HG02763 (cell line): ENCODE data around the gene EIF4A3.
"Not testable (repeated sequence)": the region's sequence is repeated elsewhere in the genome, so short reads cannot be mapped to it uniquely, and the experiment has no call there.

Experiments
- ATAC-seq: cut with Tn5 transposase; IDR thresholded peaks from one replicate; pipeline ENCODE4 v1.9.1; 2021; ENCODE audit warnings: mild to moderate bottlenecking, moderate library complexity; ENCODE audit not compliant: unreplicated experiment

Gene EIF4A3

DNA sequence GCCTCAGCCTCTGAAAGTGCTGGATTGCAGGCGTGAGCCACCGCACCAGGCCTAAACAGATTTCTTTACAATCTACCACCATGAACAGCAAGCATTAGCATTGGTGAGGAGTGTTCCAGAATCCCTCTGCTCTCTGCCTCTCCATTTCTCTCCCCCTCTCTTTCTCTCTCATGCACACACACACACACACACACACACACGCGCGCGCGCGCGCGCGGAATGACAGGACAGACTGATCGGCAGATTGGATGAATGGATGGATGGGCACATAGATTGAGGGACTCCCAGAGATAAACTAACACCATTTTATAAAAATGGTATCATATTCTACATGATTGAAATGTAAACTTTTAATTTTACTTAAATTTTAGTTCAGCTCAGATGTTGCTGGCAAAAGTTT is 26.2 kb upstream of the EIF4A3 start:
- no peak for ATAC-seq

DNA sequence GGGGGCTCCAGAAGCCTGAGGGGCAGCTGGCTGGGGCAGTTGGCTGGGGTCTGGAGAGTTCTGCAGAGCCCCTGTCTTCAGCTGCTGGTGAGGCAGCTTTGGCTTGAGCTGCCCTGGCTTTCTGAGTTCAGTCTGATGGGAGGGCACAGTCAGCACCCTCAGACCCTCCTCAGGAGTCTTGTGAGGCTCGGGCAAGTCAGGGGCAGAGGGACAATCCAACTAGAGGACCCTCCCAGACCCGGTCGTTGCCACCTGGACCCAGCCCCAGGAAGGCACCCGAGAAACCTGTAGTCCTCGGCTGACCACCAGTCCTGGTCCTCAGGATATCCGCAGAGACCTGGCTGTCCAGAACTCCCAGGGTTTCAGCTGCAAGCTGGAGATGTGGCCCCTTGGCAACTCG is 24.8 kb upstream of the EIF4A3 start:
- ATAC-seq = no peak

DNA sequence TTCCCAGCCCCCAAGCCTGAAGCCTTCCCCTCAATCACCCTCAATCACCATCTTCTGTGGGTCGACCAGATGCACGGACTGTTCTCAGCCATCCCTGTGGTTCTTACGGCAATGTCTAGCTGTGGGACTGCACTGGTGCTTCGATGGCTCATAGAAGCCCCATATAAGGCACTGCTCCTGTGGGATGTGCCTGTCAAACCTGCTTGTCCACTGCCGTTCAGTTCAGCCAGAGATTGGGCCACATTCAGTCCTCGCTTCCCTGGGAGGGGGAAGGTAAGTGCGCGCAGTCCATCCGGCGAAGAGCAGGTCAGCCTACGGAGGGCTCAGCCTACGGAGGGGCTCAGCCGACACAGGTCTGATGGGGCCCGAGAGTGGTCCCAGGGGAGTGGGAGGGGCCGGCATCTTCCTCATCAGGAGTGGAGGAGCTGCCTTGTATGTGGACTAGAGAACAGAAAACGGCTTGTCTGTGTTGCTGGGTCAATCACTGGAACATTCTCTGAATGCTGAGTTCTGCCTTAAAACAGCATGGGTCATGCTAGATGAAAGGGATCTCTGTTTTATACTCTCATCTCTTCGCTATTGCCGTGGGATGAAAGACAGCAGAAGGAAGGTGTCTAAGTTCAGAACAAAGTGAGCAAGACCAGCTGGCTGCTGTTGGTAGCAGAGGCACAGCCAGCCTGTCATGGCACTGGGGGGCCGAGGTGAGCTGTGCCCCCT is 23.0 kb upstream of the EIF4A3 start, which contains the start of gene CARD14:
Gene CARD14 (plus strand): TSS at position 247 of the 717 bp plus-strand sequence. CDS start 11,409 bp downstream, outside the sequence.
- no peak for ATAC-seq

DNA sequence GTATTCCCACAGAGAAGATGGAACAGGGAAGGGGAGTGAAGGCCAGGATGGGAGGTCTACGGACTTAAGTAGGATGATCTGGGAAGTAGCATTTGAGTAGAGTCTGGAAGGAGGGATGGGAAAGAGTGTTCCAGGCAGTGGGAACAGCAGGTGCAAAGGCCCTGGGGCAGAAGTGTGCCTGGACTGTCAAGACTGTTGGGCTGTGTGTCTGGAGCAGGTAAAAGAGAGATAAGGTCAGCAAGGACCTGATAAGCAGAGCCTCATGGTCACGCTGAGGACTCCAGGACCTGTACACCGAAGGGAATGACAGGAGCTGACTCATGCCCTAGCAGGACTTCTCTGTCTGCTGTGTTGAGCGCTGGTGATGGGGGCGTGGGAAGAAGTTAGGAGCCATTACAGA is 22.2 kb upstream of the EIF4A3 start:
- ATAC-seq = no peak

DNA sequence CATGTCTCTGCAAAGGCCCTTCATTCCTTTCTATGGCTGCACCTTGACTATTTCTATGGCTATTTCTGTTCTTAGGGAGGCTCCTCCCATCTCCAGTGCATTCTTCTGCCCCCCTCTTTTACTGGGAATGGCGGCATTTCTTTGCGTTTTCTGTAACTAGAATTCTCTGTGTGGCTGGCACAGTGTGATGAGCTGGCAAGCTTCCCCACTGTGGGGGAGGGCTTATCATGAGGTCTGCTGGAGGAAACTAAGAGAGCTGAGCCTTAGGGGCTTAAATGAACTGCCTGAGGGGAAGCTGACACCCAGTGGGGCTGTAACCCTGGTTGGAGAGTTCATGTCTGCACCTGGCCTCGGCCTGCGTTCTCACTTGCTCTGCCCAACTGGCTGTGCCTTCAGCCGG is 21.4 kb upstream of the EIF4A3 start:
- no peak for ATAC-seq

DNA sequence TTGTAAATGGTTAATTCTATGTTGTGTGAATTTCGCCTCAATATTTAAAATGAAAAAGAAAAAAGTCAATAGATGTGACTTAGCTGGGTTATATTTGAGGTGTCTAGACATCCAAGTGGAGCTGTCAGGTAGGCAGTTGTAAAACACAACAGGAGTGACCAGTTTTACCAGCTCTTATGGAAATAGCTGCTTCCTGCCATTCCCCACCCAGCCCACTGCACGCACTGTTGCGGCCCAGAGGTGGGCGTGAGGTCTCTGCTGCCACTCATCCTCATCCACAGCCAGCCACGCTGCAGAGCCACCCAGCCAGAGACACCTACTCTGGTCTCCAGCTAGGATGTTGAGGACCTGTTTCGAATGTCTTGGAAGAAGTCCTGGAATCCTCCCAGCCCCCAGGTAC is 19.5 kb upstream of the EIF4A3 start:
- no peak for ATAC-seq

DNA sequence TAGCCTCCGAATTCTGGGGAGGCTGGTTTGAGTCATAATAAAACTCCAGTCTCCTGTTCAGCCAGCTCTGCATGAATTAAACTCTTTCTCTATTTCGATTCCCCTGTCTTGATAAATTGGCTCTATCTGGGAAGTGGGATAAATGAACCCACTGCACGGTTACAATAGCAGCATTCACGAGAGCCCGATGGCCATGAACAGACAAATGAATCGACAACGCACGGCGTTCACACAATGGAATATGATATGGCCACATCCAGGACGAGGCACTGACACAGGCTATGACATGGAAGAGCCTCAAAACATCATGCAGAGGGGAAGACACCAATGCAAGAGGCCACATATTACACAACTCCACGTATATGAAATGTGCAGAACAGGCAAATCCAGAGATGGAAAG is 17.3 kb upstream of the EIF4A3 start:
- ATAC-seq = no peak

DNA sequence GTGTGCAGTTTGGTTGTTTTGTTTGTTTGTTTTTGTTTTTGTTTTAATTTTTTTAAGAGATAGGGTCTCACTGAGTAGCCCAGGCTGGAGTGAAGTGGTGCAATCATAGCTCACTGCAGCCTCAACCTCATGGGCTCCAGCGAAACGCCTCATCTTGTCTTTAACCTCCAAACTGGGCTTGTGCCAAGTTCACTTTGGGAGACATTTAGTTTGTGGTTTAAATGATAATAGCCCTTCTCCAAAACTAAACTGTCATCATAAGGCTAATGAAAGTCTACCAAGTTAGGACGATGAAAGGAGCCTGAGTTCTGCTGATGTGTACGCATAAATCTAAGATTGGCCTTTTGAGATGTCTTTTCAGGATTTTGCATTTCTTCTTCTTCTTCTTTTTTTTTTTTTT is 16.4 kb upstream of the EIF4A3 start:
- no peak for ATAC-seq

DNA sequence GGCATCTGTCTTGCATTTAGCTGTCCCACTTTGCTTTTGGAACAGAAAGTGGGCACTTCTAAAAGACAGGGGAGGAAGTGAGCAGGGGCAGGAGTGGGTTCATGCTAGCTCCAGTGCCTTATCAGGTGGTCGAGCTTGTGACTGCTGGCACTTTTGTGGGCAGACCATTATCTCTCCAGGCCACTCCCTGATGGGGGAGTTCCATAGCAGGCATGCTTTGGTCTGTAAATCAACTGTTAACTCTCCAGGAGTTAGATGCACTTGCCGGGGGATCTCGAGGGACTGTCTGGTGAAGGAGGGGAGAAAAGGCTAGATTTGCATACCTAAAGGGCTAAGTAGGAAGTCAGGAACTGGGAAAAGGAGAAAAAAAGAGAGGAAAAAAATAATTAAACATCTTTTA is 13.6 kb upstream of the EIF4A3 start:
- ATAC-seq = no peak

DNA sequence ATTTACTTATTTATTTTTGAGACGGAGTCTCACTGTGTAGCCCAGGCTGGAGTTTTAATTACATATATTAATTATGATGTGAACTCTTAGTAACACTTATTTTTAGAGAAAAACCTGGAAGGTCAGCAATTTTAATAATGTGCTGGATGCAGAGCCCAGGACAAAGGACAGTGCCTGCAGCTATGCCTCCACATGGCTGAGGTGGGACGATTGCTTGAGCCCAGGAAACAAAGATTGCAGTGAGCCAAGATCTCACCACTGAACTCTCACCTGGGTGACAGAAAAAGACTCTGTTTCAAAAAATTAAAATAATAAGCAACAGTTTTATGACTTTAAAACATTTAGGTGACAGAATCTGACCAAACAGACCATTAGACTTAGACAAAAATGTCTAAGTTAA is 11.9 kb upstream of the EIF4A3 start:
- no peak for ATAC-seq

DNA sequence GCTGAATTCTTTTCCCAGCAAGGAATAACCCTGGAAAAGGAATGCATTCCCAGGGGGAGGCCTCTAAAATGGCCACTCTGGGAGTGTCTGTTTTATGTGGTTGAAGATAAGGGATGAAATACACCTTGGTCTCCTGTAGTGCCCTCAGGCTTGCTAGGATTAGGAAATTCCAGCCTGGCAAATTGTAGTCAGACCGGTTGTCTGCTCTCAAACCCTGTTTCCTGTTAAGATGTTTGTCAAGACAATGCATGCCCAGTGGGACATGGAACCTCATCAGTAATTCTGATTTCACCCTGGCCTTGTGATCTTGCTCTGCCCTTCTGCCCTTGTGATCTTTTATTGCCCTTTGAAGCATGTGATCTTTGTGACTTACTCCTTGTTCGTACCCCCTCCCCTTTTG is 8.7 kb upstream of the EIF4A3 start:
- not testable (repeated sequence) for ATAC-seq

DNA sequence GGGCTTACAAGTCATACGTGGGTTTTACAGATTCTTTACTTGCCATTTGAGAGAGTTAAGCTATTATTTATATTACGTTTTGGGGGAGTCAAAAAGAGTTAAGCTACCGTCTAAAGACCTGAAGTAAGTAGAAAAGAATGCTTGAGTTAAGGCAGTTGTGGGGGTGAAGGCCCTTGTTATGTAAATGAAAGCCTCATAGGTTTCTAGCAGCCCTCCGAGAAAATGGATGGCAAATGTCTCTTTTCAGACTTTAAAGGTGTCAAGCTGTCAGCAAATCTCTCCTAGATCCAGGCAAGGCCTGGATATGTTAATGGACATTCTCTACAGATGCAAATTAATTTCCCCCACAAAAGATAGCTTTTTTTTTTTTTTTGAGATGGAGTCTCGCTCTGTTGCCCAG is 7.2 kb upstream of the EIF4A3 start:
- ATAC-seq = no peak

DNA sequence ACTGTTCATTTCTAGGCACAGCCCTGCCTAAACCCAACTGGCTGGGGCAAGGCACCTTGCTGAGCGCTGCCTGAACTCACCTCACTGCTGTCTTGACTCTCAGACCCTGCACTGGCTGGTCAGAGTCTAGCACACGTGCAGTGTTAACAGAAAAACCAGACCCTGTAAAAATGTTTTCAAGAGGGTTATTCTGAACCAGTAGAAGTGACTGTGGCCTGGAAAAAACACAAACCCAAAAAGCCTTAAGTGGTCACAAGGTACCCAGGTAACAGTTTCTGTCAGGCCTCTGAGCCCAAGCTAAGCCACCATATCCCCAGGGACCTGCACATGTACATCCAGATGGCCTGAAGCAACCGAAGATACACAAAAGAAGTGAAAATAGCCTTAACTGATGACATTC is 6.1 kb upstream of the EIF4A3 start:
- ATAC-seq = peak; percentile 64

DNA sequence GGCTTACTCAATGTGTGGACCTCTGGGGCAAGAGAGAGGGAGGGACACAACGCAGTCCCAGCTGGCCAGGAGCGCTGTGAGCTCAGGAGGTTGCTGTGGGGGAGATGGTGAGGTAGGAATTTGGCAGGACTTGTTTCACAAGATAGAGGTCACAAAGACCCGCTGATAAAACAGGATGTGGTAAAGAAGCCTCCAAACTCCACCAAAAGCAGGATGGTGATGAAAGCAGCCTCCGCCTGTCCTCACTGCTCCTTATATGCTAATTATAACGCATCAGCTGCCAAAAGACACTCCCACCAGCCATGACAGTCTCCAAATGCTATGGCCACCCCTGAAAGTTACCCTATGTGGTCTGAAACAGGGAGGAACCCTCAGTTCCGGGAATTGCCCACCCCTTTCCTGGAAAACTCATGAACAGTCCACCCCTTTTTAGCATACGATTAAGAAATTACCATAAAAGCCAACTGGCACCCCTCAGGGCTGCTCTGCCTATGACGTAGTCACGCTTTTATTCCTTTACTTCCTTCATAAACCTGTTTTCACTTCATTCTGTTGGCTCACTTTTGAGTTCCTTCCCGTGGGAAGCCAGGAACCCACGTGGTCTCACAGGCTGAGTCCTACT is 5.3 kb upstream of the EIF4A3 start:
- ATAC-seq = no peak

DNA sequence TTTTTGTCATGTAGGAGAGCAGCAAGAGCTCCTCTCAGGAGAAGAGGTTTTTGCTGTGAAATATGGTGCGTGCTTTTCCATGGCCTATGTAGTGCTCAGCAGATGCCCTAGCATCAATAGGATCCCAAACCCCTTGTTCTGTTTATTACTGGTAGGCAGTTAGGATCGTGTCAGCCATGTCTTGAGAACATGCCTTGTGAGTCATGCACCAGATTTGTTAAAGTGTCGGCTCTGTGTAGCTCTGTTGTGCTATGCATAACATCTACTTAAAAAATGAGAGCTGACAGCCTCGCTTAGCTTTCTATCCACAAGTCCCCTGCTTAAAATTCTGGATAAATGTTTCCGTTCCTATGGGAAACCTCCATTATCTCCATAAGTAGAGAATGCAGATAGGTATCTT is 4.4 kb upstream of the EIF4A3 start:
- no peak for ATAC-seq

DNA sequence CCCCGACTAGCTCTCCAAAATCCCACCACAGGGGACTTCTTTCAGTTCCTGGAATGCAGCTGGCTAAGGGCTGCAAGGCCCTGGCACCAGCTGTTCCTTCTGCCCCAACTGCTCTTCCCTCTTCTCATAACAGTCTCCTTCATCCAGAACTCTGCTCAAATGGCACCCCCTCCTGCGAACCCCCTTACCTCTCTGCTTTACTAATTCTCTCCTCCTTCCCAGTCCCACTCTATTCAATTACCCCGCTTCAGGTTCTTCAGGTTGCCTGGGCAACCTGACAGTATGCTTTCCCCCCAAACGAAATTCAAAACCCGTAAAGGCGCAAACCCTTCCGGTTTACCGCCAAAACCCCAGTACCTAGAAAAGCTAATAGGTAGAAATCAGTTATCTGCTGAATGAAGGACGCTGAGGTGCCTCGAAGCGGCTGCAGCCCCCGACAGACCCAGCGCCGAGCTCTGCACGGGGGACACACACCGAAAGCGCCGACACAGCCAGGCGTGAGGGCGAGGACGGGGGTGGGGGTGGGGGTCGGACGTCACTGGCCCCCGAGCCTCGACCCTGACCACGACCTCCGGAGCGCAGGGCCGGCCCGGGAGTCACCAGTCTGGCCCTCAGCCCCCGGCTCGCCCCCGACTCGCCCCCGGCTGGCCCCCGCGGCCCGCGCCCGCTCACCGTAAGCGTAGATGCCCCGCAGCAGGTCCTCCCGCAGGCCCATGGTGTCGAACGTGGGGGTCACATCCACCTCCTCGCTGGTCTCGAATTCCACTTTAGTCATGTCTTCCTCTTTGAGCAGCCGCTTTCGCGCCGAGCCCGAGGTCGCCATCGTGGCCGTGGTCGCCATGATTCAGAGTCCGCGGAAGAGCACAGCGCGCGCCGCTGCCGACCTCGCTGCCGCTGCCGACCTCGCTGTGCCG is 550 bp downstream of the EIF4A3 start:
- ATAC-seq = peak; percentile 22

DNA sequence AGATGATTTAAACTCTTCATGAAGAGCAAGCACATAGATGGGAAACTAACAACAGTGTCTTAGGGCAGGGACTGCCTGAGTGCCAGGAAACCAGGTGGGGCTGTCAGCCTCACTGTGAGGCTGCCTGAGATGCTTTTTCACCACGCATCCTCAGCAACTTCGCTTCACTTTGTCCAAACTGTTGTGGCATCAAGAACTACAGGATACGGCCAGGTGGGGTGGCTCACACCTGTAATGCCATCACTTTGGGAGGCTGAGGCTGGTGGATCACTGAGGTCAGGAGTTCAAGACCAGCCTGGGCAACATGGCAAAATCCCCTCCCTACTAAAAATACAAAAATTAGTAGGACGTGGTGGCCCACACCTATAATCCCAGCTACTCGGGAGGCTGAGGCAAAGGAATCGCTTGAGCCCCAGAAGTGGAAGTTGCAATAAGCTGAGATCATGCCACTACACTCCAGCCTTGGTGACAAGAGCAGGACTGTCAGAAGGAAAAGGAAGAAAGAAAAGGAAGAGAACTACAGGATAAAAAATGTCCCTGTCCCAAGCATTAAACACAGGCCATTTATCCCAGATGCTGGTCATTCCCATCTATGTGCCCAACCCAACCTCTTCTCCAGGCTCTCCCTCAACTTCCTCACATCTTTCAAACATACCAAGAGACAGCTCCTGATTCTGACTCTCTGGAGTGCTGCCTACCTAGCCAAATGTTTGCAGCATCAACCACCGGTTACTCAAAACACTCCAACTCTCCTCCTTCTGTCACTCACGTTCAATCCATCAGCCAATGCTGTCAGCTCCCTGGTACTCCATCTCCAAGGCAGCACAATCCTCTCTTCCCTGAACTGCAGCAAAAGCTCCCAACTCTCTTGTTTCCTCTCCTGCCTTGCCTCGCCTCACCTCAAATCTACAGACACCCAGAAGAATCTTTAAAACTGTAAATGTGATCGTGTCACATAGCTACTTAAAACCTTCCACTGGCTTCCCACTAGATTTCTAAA is 1.6 kb downstream of the EIF4A3 start:
- no peak for ATAC-seq

DNA sequence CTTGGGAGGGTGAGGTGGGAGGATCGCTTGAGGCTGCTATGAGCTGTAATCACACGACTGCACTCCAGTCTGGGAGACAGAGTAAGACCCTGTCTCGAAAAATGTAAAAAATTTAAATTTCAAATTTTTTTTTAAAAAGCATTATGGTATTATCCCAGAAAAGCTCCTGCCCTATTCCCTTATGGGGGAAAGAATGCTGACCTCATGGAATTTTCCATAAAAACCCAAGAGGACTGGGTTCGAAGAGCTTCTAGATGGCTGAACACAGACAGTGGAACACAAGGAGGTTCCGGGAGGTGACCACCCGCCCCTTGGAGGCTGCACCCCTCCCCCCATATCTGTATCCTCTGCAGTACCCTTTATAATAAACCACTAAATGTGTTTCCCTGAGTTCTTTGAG is 4.0 kb downstream of the EIF4A3 start:
- ATAC-seq = no peak

DNA sequence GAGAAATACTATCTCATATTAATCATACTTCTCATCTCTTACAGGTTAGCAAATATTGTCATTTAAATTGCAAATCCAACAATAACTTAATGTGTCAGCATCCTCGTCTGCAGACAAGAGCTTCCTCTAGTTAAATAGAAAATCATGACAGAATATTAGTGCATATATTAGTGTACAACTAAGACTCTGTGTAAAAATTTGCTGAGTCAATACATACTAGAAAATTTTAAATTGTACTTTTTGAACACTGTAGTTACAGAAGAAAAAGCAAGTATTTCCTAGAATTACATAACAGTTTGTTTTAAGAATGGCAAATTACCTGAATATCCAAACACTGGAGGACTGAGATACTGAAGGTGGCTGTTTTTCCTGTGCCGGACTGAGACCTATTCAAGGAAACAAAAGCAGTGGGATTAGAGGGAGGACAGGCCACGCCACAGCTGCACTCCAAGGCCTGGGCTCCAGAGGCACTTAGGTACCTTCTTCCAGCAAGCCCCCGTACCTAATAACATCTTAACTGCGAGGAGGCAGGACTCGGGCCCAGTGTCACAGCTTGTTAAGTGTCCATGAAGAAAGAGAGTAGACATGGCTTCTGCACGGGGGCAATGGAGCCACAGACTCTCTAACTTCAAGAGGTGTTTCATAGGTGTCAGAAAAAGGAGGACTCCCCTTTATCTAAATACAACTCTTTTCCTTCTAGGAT is 5.3 kb downstream of the EIF4A3 start:
- ATAC-seq = no peak

DNA sequence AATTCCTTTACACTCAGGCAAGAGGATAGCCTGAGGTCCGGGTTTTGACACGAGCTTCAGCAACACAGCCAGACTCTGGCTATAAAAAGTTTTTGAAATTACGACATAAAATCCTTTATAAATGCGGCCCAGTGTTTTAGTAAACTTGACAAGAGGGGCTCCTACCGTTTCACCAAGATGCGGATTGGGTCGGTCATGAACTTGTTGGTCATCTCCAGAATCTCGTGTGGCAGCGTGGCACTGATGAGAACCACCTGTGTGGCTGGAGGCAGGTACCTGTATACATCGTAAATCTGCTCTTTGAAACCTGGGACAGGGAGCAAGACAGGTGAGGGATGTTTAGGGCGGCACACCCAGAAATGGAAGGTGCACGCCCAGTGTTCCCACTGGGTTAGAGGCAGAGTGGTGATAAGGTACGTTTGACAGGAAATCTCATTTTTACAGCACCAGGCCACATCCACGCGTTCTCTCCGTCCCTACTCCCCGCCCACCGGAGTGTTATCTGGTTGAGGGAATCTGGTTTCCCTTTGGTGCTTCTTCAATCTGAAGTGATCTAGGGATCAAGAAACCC is 8.0 kb downstream of the EIF4A3 start:
- no peak for ATAC-seq
